K562 (cell line): ENCODE measurements around the gene NR2C2AP. TPM values are rescaled to one million over a fixed set of nuclear protein-coding genes. Genes with fewer than 3 reads are reported as not detected.

Source experiments
- CBFA2T3 ChIP-seq: fragments of 450-650 bp; IDR thresholded peaks from 2 replicates; pipeline ENCODE4 v1.6.1; 2017
- CC2D1A ChIP-seq: fragments of 450-650 bp; IDR thresholded peaks from 2 replicates; pipeline ENCODE4 v1.6.1; 2017; ENCODE audit warnings: mild to moderate bottlenecking
- CREB1 ChIP-seq, 2 experiments: sonication (generic) in 1 of 2; formaldehyde crosslinking in 1 of 2; IDR thresholded peaks; 2 replicates each; pipeline versions ENCODE4 v1.6.1 to v1.8.0; 2012 to 2022; ENCODE audit warnings: inconsistent platforms in 1 of 2, mild to moderate bottlenecking in 1 of 2, missing genetic modification reagents in 1 of 2, moderate library complexity in 1 of 2
- ETV5 ChIP-seq: sonication (generic); formaldehyde crosslinking; IDR thresholded peaks from 2 replicates; pipeline ENCODE4 v1.4.0; 2020; ENCODE audit warnings: low read depth, mild to moderate bottlenecking, missing genetic modification reagents
- GATAD2B ChIP-seq: fragments of 450-650 bp; IDR thresholded peaks from 2 replicates; pipeline ENCODE4 v1.6.1; 2017; ENCODE audit warnings: mild to moderate bottlenecking, borderline replicate concordance
- GMEB1 ChIP-seq: fragments of 250-450 bp; sonication (Bioruptor Pico); IDR thresholded peaks from 2 replicates; pipeline ENCODE4 v1.4.0; 2020; ENCODE audit warnings: mild to moderate bottlenecking
- GTF2F1 ChIP-seq: IDR thresholded peaks from 2 replicates; pipeline ENCODE4 v1.6.1; 2011; ENCODE audit warnings: low read depth, low read length, improper control_type of control experiment
- HOMEZ ChIP-seq: fragments of 250-450 bp; sonication (Bioruptor Pico); IDR thresholded peaks from 2 replicates; pipeline ENCODE4 v1.4.0; 2020; ENCODE audit warnings: mild to moderate bottlenecking, moderate library complexity
- NCOA1 ChIP-seq: fragments of 450-650 bp; IDR thresholded peaks from 2 replicates; pipeline ENCODE4 v1.6.1; 2016; ENCODE audit warnings: low read depth
- NCOR1 ChIP-seq: fragments of 450-650 bp; IDR thresholded peaks from 2 replicates; pipeline ENCODE4 v1.6.1; 2016; ENCODE audit warnings: mild to moderate bottlenecking, moderate library complexity
- OTX1 ChIP-seq: fragments of 450-650 bp; formaldehyde crosslinking; IDR thresholded peaks from 2 replicates; pipeline ENCODE4 v1.4.0; 2022; ENCODE audit warnings: mild to moderate bottlenecking
- SNIP1 ChIP-seq: fragments of 450-650 bp; IDR thresholded peaks from 2 replicates; pipeline ENCODE4 v1.7.1; 2017; ENCODE audit warnings: low read depth, mild to moderate bottlenecking
- SREBF1 ChIP-seq: fragments of 150-350 bp; IDR thresholded peaks from 2 replicates; pipeline ENCODE4 v1.6.1; 2014; ENCODE audit warnings: antibody characterized with exemption, low read depth, low read length, borderline replicate concordance
- STAT5A ChIP-seq: IDR thresholded peaks from 2 replicates; pipeline ENCODE4 v1.6.1; 2012; ENCODE audit warnings: low read length, inconsistent platforms, borderline replicate concordance
- TGIF2 ChIP-seq: sonication (generic); formaldehyde crosslinking; IDR thresholded peaks from 2 replicates; pipeline ENCODE4 v1.8.1; 2022; ENCODE audit warnings: mild to moderate bottlenecking, missing genetic modification reagents, moderate library complexity
- THRB ChIP-seq: fragments of 450-650 bp; formaldehyde crosslinking; conservative IDR thresholded peaks from 2 replicates; pipeline ENCODE4 v1.4.0; 2022; ENCODE audit warnings: mild to moderate bottlenecking, missing genetic modification characterization
- TRIM28 ChIP-seq: fragments of 450-650 bp; IDR thresholded peaks from 2 replicates; pipeline ENCODE4 v1.6.1; 2017
- ZKSCAN3 ChIP-seq: fragments of 250-450 bp; sonication (Bioruptor Pico); IDR thresholded peaks from 2 replicates; pipeline ENCODE4 v1.4.0; 2020
- ZNF23 ChIP-seq: fragments of 250-450 bp; sonication (Bioruptor Pico); IDR thresholded peaks from 2 replicates; pipeline ENCODE4 v1.4.0; 2020; ENCODE audit warnings: mild to moderate bottlenecking
- ZNF324 ChIP-seq: fragments of 250-450 bp; sonication (Bioruptor Pico); IDR thresholded peaks from 2 replicates; pipeline ENCODE4 v1.4.0; 2020; ENCODE audit warnings: mild to moderate bottlenecking
- ZNF41 ChIP-seq: fragments of 250-450 bp; sonication (Bioruptor Pico); conservative IDR thresholded peaks from 2 replicates; pipeline ENCODE4 v1.4.0; 2020; ENCODE audit warnings: mild to moderate bottlenecking
- ZNF444 ChIP-seq: fragments of 250-450 bp; sonication (Bioruptor Pico); IDR thresholded peaks from 2 replicates; pipeline ENCODE4 v1.4.0; 2020; ENCODE audit warnings: mild to moderate bottlenecking, moderate library complexity
- polyA plus RNA-seq, 8 experiments: library from polyadenylated mRNA; depleted of rRNA in 4 of 8; stranded (reverse) in 5 of 8; unstranded in 3 of 8; fragments of >200 nt; fragmentation: Nextera tagmentation in 2 of 8; fragmentation: Illumina TruSeq in 1 of 8; extraction: Ambion mirVana in 2 of 8; extraction: Trizol in 1 of 8; gene quantifications; 2 replicates each; pipeline versions ENCODE4 v1.2.1 to v1.2.3, GENCODE V29; 2011 to 2014; ENCODE audit warnings: inconsistent platforms in 1 of 8, missing spikeins in 1 of 8
- total RNA-seq, 7 experiments: library from RNA; depleted of rRNA in 6 of 7; stranded (reverse); fragments of >200 nt in 6 of 7; fragmentation: Illumina TruSeq in 2 of 7; extraction: Trizol in 2 of 7; gene quantifications; 2 replicates each; pipeline versions ENCODE4 v1.2.1 to v1.2.3, GENCODE V29; 2011 to 2021; ENCODE audit warnings: low replicate concordance in 1 of 7
- TF ChIP-seq, protein P1 (sequence below): fragments of 200-800 bp; sonication (Bioruptor generic); IDR thresholded peaks from 2 replicates; pipeline ENCODE4 v1.6.1; 2017; ENCODE audit warnings: missing genetic modification characterization, missing compliant biosample characterization
- TF ChIP-seq, protein P2 (sequence below), 2 experiments: fragments of 250-450 bp in 1 of 2; fragments of 450-650 bp in 1 of 2; sonication (Bioruptor Pico) in 1 of 2; IDR thresholded peaks; 2 replicates each; pipeline versions ENCODE4 v1.6.1 to v1.8.0; 2016 to 2021; ENCODE audit warnings: mild to moderate bottlenecking in 2 of 2, moderate library complexity in 2 of 2, missing compliant biosample characterization in 1 of 2, missing genetic modification characterization in 1 of 2

The NR2C2AP gene
- total and polyA plus RNA-seq, 9 of the 15 experiments (the other 6 are each of a cell fraction or from before 2014, with no cell fraction given), result 23.7 to 77.4 (median 32.4) TPM

GRCh38 chr19:19224852-19225494 lies 21.8 kb upstream of the NR2C2AP start (continued):
- TF ChIP-seq CREB1 (IDR thresholded peaks at IDR 0.05) (peak; percentile 38; the same call in 1 of the 2 replicates), CREB1 (CRISPR knock-in tag; IDR thresholded peaks at IDR 0.05) (peak; percentile 86), ZNF41 (CRISPR knock-in tag) (no peak), ZNF23 (CRISPR knock-in tag) (no peak), GTF2F1 (no peak), OTX1 (CRISPR knock-in tag) (no peak), ZNF444 (CRISPR knock-in tag) (no peak), CBFA2T3 (no peak; the same call in 1 of the 2 replicates), NCOR1 (no peak), SNIP1 (no peak; the same call in 1 of the 2 replicates), NCOA1 (no peak), GMEB1 (CRISPR knock-in tag) (peak; percentile 48), THRB (CRISPR knock-in tag) (no peak), ZKSCAN3 (CRISPR knock-in tag) (no peak), STAT5A (no peak), ZNF324 (CRISPR knock-in tag) (no peak), ETV5 (peak; percentile 64), SREBF1 (no peak), TGIF2 (CRISPR knock-in tag) (peak; percentile 98; the same call in 1 of the 2 replicates), TRIM28 (no peak; the same call in 1 of the 2 replicates), GATAD2B (no peak), CC2D1A (no peak), HOMEZ (no peak)
- TF ChIP-seq, protein P1, sequence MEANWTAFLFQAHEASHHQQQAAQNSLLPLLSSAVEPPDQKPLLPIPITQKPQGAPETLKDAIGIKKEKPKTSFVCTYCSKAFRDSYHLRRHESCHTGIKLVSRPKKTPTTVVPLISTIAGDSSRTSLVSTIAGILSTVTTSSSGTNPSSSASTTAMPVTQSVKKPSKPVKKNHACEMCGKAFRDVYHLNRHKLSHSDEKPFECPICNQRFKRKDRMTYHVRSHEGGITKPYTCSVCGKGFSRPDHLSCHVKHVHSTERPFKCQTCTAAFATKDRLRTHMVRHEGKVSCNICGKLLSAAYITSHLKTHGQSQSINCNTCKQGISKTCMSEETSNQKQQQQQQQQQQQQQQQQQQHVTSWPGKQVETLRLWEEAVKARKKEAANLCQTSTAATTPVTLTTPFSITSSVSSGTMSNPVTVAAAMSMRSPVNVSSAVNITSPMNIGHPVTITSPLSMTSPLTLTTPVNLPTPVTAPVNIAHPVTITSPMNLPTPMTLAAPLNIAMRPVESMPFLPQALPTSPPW, result peak; percentile 60
- TF ChIP-seq, protein P2, sequence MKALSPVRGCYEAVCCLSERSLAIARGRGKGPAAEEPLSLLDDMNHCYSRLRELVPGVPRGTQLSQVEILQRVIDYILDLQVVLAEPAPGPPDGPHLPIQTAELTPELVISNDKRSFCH (CRISPR knock-in tag; IDR thresholded peaks at IDR 0.05), result no peak
- TF ChIP-seq, protein P2 (tag; IDR thresholded peaks at IDR 0.05), result peak; percentile 89
